NT2/D1 (cell line): ENCODE results near the gene GARIN5B.

Experiments
- DNase-seq: peaks from one replicate; pipeline ENCODE4 v3.0.0-alpha.2; 2011; ENCODE audit warnings: low read depth, low spot score
- H3K27me3 ChIP-seq: 2 replicates; pipeline ENCODE4 v1.6.0; 2011; ENCODE audit warnings: mild to moderate bottlenecking; ENCODE audit not compliant: insufficient read length, insufficient read depth
- H3K36me3 ChIP-seq: 2 replicates; pipeline ENCODE4 v1.6.1; 2011; ENCODE audit warnings: mild to moderate bottlenecking, low read length, mixed read lengths; ENCODE audit not compliant: insufficient read depth, insufficient read length
- H3K4me1 ChIP-seq: 2 replicates; pipeline ENCODE4 v1.5.1; 2011; ENCODE audit not compliant: insufficient read depth, insufficient read length
- H3K4me3 ChIP-seq: 2 replicates; pipeline ENCODE4 v1.5.1; 2011; ENCODE audit warnings: low read depth; ENCODE audit not compliant: insufficient read length
- H3K9ac ChIP-seq: 2 replicates; pipeline ENCODE4 v1.6.0; 2011; ENCODE audit warnings: low read depth; ENCODE audit not compliant: insufficient read length
- H3K9me3 ChIP-seq: 2 replicates; pipeline ENCODE4 v1.5.1; 2011; ENCODE audit warnings: mild to moderate bottlenecking, low read length; ENCODE audit not compliant: insufficient read depth
- SUZ12 ChIP-seq: IDR thresholded peaks from 2 replicates; pipeline ENCODE4 v1.6.1; 2011; ENCODE audit not compliant: insufficient read length, insufficient read depth; ENCODE audit errors: extremely low read depth
- YY1 ChIP-seq: IDR thresholded peaks from 2 replicates; pipeline ENCODE4 v1.6.1; 2011; ENCODE audit not compliant: insufficient read length, insufficient read depth
- ZNF274 ChIP-seq: IDR thresholded peaks from 2 replicates; pipeline ENCODE4 v1.6.1; 2011; ENCODE audit warnings: mild to moderate bottlenecking, low read depth, low read length

The GARIN5B gene

GRCh38 chr19:55392820-55393761 is 30.0 kb upstream of the GARIN5B start:
- Histone ChIP-seq H3K9me3 (no peaks in the 10 kb centered on the region), H3K4me1 (peaks cover 31% of the 10 kb centered on the region), H3K9ac (peak overlapping the region; percentile 67), H3K4me3 (no peak overlapping the region), H3K36me3 (peaks cover 33% of the 10 kb centered on the region), H3K27me3 (no peaks in the 10 kb centered on the region)
- DNase-seq, result no peak
- no peak for TF ChIP-seq YY1
- TF ChIP-seq SUZ12, result no peak
- TF ChIP-seq ZNF274, result no peak

GRCh38 chr19:55391702-55392615 is 28.9 kb upstream of the GARIN5B start:
- Histone ChIP-seq H3K9ac (peak overlapping the region; percentile 21), H3K27me3 (no peaks in the 10 kb centered on the region), H3K4me1 (peaks cover 39% of the 10 kb centered on the region), H3K36me3 (peaks cover 45% of the 10 kb centered on the region), H3K9me3 (no peaks in the 10 kb centered on the region), H3K4me3 (no peak overlapping the region)
- no peak for TF ChIP-seq YY1
- no peak for TF ChIP-seq ZNF274
- TF ChIP-seq SUZ12, result no peak
- DNase-seq, result no peak

GRCh38 chr19:55391191-55391670 is 28.2 kb upstream of the GARIN5B start:
- Histone ChIP-seq H3K27me3 (no peaks in the 10 kb centered on the region), H3K4me3 (no peak overlapping the region), H3K36me3 (peaks cover 52% of the 10 kb centered on the region), H3K9ac (no peak overlapping the region), H3K9me3 (no peaks in the 10 kb centered on the region), H3K4me1 (peaks cover 39% of the 10 kb centered on the region)
- TF ChIP-seq SUZ12 (no peak), ZNF274 (no peak), YY1 (no peak)
- no peak for DNase-seq

- TF ChIP-seq YY1, result no peak
- TF ChIP-seq SUZ12, result no peak
- no peak for TF ChIP-seq ZNF274
- no peak for DNase-seq
- H3K9ac ChIP-seq, result peak overlapping the region; percentile 42
- H3K4me1 ChIP-seq, result peaks cover 39% of the 10 kb centered on the region
- H3K4me3 ChIP-seq, result no peak overlapping the region
- no peaks in the 10 kb centered on the region for H3K27me3 ChIP-seq
- peaks cover 56% of the 10 kb centered on the region for H3K36me3 ChIP-seq
- no peaks in the 10 kb centered on the region for H3K9me3 ChIP-seq
Observed at GRCh38 chr19:55390461-55390880, 27.4 kb upstream of the GARIN5B start.

GRCh38 chr19:55389386-55390317 is 26.6 kb upstream of the GARIN5B start:
- Histone ChIP-seq H3K27me3 (no peaks in the 10 kb centered on the region), H3K9me3 (no peaks in the 10 kb centered on the region), H3K4me3 (peak overlapping the region; percentile 6), H3K9ac (peak overlapping the region; percentile 71), H3K4me1 (peaks cover 41% of the 10 kb centered on the region), H3K36me3 (peaks cover 56% of the 10 kb centered on the region)
- DNase-seq, result no peak
- no peak for TF ChIP-seq YY1
- no peak for TF ChIP-seq ZNF274
- TF ChIP-seq SUZ12, result no peak
